GM18520 (cell line): ENCODE results near the gene CPNE7.
"Not testable (repeated sequence)": the region's sequence is repeated elsewhere in the genome, so short reads cannot be mapped to it uniquely, and the experiment has no call there.

Source experiments
- ATAC-seq: cut with Tn5 transposase; IDR thresholded peaks from one replicate; pipeline ENCODE4 v1.9.1; 2021; ENCODE audit not compliant: unreplicated experiment

The CPNE7 gene

DNA sequence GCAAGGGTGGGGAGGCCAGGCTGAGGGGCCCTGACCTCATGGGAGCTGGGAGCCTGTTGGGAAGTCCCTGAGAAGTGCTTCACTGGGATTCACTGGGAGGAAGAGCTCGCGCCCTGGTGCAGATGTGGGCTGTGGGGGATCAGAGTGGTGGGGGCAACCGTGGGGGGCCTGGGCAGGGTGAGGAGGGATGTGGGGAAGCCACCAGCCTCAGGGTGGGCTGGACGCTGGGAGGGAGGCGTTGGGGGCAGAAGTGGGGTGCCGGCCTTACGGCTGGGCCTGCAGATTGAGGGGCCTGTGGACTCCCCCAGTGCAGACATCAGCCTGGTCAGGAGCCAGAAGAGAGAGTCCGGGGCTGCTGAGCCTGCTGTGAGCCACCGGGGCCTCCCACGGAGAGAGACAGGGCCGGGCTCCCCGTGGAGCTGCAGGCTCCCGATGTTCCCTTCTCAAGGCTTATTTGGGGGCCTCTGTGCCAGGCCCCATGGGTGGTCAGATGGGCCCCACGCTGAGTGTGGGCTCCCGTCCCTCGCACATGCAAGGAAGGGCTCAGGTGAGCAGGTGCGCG is 45.7 kb downstream of the CPNE7 start:
- ATAC-seq: no peak

DNA sequence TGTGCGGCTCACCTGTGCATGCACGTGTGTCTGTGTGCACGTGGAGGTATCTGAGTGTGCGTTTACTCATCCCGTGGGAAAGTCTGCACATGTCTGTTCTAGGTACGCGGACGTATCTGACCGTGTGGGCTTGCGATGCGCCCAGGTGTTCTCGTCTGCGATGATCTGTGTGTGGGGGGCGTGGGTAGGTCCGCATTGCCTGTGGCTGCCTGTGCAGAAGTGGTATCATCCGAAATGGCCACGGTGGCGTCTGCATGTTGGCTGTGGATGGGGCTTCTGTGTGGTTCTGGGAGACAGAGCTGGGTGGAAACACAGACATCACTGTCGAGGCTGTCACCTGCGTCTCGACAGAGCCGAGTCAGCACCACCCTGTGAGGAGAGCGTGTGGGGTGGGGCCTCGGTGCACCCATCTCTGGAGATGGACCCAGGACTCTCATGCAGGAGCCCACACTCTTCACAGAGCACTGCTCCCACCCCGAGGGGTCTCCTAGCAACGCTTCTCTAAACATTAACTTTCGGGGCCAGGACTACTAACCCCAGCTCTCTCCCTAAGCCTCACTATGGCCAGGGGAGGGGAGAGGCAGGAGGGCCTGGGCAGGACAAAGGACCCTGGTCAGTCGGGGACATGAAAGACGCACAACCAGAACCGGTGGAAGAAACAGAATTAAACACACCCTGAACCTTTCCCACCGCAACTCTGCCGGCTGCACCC is 46.3 kb downstream of the CPNE7 start:
- ATAC-seq: no peak

DNA sequence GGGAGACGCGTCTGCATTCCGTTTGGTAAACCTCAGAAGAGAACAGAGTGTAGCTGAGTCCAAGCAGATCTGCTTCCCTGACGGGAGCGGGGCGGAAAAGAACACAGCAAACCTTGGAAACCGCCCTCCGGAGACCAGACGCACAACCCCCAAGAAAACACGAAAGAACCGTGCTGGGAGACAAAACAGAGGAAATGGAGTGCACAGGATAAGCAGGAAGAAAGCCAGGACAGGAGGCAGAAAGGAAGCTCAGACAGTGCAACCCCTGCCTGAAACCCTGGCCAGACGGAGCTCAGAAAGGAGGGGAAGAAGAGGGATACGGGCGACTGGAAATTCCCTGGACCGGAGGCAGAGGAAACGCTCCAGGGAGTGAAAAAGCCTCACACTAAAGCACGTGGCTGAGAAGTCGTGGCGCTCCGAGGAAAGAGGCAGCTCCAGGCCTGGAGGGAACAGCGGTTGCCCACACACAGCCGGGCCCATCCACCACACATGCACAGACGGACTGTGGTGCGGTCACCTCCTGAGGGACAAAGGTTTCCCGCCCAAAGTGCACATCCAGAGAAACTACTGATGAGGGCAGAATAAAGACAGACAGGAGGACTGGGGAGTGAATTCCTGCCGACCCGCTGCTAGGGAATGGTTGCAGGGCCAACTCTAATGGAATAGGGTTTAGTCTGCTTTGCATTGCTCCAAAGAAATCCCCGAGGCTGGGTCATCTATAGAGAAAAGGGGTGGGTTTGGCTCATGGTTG is 48.1 kb downstream of the CPNE7 start:
- no peak for ATAC-seq

DNA sequence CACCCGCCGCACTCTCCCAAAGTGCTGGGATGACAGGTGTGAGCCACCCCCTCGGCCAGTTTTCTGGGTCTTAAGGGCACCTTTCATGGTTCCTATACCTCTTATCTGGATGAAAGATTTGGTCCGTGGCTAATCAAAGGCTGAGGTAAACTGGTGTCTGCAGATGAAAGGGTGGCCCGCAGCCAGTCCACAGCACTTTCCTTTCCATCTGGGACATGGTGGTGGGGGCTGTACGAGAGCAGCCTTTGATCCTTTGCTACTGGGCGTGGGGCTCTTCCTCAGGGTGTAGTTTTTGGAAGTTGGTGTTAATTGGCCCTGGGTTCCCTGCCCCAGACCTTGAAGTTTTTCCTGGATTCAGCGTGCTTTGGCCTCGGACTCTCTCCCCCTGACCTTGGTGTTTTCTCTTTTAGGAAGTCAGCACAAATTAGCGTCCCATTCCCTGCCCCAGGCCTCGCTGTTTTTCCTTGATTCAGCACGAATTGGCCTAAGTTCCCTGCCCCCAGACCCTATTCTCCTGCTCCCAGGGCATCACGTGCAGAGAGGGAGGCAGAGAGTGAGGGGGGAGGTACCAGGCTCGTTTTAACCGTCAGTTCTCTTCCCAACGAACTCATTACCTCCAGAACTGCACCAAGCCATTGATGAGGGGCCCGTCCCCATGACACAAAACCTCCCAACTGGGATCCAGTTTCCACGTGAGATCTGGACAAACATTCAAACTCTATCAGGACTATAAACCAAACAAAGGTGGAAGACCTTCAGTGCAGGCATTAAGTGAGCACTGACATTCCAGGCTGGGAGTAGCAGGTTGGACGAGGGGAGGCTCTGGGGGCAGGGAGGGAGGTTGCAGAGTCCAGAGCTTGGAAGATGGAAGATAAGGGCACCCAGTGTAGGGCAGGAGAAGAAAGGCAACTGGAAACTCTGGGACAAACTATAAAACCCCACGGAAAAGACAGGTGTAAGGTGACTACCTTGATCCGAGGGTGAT is 49.5 kb downstream of the CPNE7 start:
- ATAC-seq: no peak

DNA sequence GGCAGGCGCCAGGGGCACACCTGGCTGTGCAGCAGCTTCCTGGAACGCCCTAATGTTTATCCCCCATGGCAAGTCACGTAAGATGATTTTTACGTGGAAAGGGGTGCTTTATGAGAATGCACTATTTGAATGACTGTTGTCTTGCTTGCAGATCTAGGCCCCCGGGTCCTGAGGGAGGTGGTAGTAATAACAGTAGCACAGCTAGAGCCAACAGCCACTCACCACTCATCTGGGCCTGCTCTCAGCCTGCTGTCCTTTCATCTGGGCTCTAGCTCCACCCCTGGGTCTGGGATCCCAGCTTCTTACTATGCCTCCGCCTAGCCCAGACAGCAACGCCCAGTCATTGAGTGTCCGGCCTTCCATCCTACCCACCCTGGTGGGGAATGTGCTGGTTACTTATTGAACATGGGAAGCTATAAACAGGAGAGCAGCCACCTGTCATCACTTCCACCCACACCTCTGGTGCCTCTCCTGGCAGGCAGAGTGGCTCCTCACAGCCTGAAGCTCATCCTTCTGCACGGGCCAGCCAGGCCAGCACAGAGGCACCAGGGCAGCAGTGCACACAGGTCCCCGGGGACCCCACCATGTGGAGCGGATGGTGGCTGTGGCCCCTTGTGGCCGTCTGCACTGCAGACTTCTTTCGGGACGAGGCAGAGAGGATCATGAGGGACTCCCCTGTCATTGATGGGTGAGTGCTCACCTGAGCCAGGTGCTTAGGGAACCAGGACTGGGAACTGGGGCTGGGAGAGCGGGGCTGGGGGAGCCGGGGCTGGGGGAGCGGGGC is 54.5 kb downstream of the CPNE7 start:
- ATAC-seq: no peak

DNA sequence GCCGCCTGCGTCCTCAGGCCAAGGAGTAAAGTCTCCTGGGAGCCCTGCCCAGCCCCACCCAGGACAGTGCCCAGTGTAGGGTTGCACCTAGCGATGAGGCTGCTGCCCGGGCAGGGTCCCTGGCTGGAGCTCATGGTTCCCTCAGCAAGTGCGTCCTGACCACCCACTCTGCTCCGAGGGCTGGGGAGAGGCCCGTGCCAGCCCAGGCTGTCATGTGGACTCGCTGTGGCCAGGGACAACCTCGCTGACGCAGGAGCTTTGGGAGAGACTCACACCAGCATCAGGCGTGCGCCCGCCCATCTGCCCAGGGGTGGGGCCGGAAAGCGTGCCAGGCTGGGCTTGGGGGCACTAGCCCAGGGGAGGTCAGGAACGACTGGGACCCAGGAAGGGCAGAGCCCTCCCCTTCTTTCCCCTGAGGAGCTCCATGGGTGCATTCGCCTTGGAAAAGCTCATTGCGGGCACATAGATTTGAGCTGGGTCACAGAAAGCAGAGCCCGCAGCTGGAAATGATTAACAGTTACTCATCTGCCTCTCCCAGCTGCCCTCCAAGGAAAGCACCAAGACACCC is 57.6 kb downstream of the CPNE7 start:
- ATAC-seq: no peak

DNA sequence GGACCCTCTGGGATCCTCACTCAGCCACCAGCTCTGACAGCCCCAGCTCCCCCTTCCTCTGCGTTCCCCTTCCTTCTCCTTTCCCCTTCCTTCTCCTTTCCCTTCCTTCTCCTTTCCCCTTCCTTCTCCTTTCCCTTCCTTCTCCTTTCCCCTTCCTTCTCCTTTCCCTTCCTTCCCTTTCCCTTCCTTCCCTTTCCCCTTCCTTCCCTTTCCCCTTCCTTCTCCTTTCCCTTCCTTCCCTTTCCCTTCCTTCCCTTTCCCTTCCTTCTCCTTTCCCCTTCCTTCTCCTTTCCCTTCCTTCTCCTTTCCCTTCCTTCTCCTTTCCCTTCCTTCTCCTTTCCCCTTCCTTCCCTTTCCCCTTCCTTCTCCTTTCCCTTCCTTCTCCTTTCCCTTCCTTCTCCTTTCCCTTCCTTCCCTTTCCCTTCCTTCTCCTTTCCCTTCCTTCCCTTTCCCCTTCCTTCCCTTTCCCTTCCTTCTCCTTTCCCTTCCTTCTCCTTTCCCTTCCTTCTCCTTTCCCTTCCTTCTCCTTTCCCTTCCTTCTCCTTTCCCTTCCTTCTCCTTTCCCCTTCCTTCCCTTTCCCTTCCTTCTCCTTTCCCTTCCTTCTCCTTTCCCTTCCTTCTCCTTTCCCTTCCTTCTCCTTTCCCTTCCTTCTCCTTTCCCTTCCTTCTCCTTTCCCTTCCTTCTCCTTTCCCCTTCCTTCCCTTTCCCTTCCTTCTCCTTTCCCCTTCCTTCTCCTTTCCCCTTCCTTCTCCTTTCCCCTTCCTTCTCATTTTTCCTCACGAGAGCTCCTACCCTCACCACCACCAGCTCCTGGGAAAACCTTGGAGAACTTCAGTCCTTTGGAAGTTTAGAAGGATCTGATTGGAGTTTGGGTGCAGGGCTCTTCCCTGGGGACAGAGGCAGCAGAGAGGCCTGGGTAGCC is 59.2 kb downstream of the CPNE7 start:
- ATAC-seq: not testable (repeated sequence)

DNA sequence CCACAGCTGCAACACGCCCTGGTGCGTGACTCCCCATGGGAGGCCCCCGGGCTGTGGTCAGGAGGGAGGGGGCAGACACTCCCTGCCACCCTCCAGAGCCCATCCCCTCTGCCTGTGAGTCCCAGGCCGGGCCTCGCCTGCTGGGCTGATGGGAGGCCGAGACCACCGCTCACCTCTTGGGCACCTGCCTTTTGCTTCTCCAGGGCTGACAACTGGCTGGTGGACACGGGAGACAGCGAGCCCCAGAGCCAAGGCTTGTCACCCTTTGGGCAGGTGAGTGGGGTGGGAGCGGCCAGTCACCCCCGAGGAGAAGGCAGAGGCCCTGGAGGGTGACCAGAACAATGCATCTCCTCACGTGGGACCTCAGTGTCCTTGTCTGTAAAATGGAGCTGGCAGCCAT is 61.1 kb downstream of the CPNE7 start:
- no peak for ATAC-seq

DNA sequence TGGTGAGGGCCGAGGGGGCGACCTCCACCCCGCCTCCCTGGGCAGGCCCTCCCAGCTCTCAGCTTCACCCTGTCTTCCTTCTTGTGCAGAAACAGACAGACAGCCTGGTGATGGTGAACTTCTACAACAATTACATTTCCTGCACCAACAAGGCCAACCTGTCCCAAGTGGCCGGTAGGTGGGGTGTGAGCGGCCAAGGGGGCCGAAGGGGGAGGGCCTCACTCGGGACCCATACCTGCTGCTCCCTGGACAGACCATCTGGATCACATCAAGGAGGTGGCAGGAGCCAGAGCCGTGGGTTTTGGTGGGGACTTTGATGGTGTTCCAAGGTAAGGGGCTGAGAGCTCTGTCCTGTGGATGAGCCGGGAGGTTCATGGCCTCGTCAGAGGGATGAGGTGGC is 61.8 kb downstream of the CPNE7 start:
- ATAC-seq: no peak

DNA sequence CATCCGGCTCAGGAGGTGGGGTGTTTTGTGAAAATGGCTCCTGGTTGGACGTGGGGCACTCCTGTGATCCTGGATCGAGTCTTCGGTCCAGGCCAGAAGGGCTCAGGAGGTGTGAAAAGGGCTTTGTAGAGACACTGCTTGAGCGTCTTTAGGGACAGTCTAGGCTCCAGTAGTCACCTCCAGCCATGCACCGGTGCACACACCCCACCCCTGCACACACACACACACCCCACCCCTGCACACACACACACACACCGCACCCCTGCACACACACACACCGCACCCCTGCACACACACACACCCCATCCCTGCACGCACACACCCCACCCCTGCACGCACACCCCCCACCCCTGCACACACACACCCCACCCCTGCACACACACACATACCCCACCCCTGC is 62.9 kb downstream of the CPNE7 start:
- ATAC-seq: no peak

DNA sequence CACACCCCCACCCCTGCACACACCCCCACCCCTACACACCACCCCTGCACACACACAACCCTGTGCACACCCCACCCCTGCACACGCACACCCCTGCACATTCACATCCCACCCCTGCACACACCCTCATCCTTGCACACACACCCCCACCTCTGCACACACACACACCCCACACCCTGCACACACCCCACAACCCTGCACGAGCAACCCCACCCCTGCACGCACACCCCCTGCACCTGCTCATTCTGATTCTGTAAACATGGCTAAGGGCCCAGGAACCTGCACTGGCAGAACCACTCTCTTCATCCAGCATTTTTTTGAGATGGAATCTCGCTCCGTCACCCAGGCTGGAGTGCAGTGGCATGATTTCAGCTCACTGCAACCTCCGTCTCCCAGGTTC is 63.8 kb downstream of the CPNE7 start:
- ATAC-seq: no peak

DNA sequence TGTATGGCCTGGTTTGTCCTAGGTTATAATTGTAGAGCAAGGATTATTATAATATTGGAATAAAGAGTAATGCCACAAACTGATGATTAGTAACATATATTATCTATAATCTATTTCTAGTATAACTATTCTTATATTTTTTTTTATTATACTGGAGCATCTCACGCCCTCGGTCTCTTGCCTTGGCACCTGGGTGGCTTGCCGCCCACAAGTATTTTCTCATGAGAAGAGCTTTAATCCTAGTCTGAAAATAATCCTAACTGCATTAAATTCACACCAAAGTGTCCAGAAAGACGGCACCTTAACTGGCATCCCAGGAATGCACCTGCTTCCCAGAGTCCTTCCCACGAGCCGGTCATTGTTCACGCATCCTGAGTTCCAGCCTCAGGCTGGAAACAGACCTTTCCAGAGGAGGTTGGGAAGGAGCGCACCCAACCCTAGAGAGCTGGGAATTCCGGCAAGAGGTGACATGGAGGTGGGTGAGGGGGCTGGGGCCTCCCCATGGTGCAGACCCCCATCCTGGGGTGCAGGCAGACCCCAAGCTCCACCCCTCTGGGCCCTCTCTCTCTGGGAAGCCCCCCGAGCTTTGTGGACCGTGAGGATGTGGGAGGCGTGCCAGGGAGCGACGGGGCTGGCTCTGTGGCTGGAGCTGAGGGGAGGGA is 66.0 kb downstream of the CPNE7 start:
- ATAC-seq: no peak

DNA sequence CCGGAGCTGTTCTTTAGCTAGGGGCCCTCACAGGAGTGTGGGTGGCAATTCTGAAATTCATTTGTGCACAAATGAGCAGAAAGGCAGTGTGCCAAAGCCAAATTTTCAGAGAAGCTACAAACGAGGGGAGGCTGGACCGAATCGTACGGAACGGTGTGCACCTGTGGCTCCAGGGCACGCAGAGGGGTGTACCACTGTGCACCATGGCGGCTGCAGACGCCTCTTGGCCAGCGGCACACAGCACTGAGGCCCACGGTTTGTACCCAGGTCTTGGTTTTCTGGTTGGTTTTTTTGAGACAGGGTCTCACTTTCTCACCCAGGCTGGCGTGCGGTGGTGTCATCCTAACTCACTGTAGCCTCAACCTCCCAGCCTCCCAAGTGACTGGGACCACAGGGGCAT is 67.0 kb downstream of the CPNE7 start:
- no peak for ATAC-seq

DNA sequence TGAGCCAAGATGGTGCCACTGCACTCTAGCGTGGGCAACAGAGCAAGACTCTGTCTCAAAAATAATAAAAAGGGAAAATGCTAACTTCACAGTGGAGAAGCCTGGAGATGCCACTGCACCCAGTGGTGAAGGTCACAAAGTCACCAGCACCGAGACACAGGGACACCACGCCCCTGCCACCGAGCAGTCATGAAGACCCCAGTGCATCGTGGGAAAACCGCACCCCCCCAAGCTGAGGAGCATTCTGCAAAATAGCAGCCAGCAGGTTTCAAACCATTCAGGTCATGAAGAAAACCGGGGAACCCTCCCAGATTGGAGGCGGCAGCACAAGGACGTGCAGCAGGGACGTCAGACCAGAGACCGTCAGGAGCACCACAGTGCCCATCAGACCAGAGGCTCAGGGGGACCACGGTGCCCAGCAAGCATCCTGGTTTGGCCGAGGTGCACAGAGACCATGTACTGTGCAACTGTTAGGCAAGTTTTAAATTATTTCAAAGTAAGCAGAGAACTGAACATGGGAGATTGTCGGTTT is 68.3 kb downstream of the CPNE7 start:
- ATAC-seq: no peak

DNA sequence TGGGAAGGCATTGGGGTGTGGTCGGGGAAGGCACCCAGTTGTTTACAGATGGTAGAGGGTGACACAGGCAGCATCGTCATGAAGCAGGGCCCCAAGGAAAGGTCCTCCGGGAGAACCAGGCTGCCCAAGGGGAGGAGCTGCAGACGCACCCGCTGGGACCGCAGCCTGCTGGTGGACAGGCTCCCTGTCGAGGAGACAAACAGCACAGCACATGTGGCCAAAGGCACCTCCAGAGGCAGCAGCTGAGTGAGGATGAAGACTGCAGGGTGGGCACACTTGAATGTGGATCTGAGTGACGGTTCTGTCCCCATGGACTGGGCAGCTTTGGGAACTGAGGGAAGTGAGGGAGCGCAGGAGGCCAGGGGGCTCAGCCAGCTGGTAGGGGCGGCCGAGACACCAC is 69.6 kb downstream of the CPNE7 start:
- ATAC-seq: no peak

DNA sequence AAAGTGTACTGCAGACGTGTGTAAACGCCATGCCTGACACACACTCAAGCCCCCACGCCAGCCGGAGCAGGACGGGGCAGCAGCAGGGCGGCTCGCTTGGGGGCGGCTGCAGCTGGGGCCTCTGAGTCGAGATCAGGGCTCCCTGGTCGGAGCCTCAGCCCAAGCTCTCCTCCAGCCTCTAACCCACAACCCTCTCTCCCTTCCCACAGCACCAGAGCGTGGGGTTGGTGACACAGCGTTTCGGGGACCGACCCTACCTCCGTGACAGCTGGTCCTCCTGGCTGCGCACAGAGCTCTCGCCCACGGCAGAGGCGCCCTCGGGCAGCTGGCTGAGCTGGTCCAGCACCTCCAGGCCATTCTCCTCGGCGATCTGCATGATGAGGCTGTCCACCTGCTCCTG is 70.7 kb downstream of the CPNE7 start:
- no peak for ATAC-seq
